ENCODE data around the gene SIX5.
"Not testable (repeated sequence)": the region's sequence is repeated elsewhere in the genome, so short reads cannot be mapped to it uniquely, and the experiment has no call there.

The SIX5 gene

GRCh38 chr19:45768984-45769782 lies at the start of gene SIX5:
Gene SIX5, minus strand, starts transcription at chr19:45769252. Its CDS starts 408 bp downstream, at chr19:45768844.
- DNase-seq = peak; percentile 90 to 92

GRCh38 chr19:45817725-45818301 lies 48.8 kb upstream of the SIX5 start:
- no peak for DNase-seq

GRCh38 chr19:45817010-45817724 lies 48.1 kb upstream of the SIX5 start:
- DNase-seq = peak; percentile 68 to 87

GRCh38 chr19:45816236-45817009 lies 47.4 kb upstream of the SIX5 start:
- DNase-seq = no peak

- no peak for DNase-seq
Measured at GRCh38 chr19:45815481-45816216, 46.6 kb upstream of the SIX5 start.

GRCh38 chr19:45814851-45815480 lies 45.9 kb upstream of the SIX5 start, which contains the start of gene RSPH6A:
Gene RSPH6A, minus strand, starts transcription at chr19:45815308. Its CDS starts 132 bp downstream, at chr19:45815176.
- no peak for DNase-seq

GRCh38 chr19:45814166-45814780 lies 45.2 kb upstream of the SIX5 start:
- DNase-seq = no peak

GRCh38 chr19:45812297-45812696 lies 43.2 kb upstream of the SIX5 start:
- DNase-seq = no peak

GRCh38 chr19:45809643-45810159 lies 40.6 kb upstream of the SIX5 start:
- peak; percentile 60 to 80 for DNase-seq

- DNase-seq = no peak
Measured at GRCh38 chr19:45805719-45806118, 36.7 kb upstream of the SIX5 start.

GRCh38 chr19:45804959-45805230 lies 35.8 kb upstream of the SIX5 start:
- no peak for DNase-seq

- no peak for DNase-seq
Measured at GRCh38 chr19:45804140-45804958, 35.3 kb upstream of the SIX5 start.

- DNase-seq = no peak
Measured at GRCh38 chr19:45801603-45802175, 32.6 kb upstream of the SIX5 start.

- DNase-seq = no peak
Measured at GRCh38 chr19:45800070-45800553, 31.1 kb upstream of the SIX5 start.

GRCh38 chr19:45799541-45799940 lies 30.5 kb upstream of the SIX5 start:
- DNase-seq = not testable (repeated sequence)

- peak in 1 of 2 experiments; percentile 52 for DNase-seq
Measured at GRCh38 chr19:45798995-45799517, 30.0 kb upstream of the SIX5 start.

- DNase-seq = no peak
Measured at GRCh38 chr19:45794627-45795026, 25.6 kb upstream of the SIX5 start.

GRCh38 chr19:45793876-45794275 lies 24.8 kb upstream of the SIX5 start:
- no peak for DNase-seq

- DNase-seq = no peak
Measured at GRCh38 chr19:45793178-45793564, 24.1 kb upstream of the SIX5 start.

Measured in NCI-H524 (cell line).